ENCODE measurements around the gene SH3PXD2B.

The SH3PXD2B gene

GRCh38 chr5:172478256-172478655 is 23.9 kb upstream of the SH3PXD2B start:
- Histone ChIP-seq H2BK120ac (ENCODE audit: low read depth, low read length) (no peak overlapping the region), H3K4me1 (ENCODE audit: control insufficient read depth, low read depth, low read length) (no peaks in the 10 kb centered on the region), H2BK15ac (replicated peaks; ENCODE audit: low read depth) (no peak overlapping the region), H3K79me2 (ENCODE audit: control insufficient read depth, insufficient read depth, low read length) (no peaks in the 10 kb centered on the region), H3K18ac (ENCODE audit: low read length) (no peak overlapping the region), H3K36me3 (ENCODE audit: control insufficient read depth, insufficient read depth, low read length) (no peaks in the 10 kb centered on the region), H3K4ac (ENCODE audit: low read depth, low read length) (no peak overlapping the region), H3K4me2 (ENCODE audit: low read length) (no peak overlapping the region), H3K9ac (ENCODE audit: low read length) (no peak overlapping the region), H2AK5ac (ENCODE audit: low read length) (no peak overlapping the region), H4K5ac (ENCODE audit: low read length) (no peak overlapping the region), H3K56ac (ENCODE audit: low read length) (no peak overlapping the region), H4K8ac (ENCODE audit: low read depth, low read length) (no peak overlapping the region), H2BK5ac (ENCODE audit: low read length) (no peak overlapping the region), H3K27me3 (ENCODE audit: insufficient read depth, low read length, poor library complexity) (no peaks in the 10 kb centered on the region), H3K4me3 (ENCODE audit: low read length) (no peak overlapping the region), H3K27ac (ENCODE audit: low read depth, low read length) (no peak overlapping the region), H3K23ac (ENCODE audit: low read length) (no peak overlapping the region), H3K79me1 (ENCODE audit: low read length) (no peaks in the 10 kb centered on the region)
- DNase-seq: peak; percentile 71
- no CpG with 5 or more reads among the region's 3 CpGs for WGBS (ENCODE audit: extremely low coverage, insufficient coverage, low lambda C conversion rate)

DNA sequence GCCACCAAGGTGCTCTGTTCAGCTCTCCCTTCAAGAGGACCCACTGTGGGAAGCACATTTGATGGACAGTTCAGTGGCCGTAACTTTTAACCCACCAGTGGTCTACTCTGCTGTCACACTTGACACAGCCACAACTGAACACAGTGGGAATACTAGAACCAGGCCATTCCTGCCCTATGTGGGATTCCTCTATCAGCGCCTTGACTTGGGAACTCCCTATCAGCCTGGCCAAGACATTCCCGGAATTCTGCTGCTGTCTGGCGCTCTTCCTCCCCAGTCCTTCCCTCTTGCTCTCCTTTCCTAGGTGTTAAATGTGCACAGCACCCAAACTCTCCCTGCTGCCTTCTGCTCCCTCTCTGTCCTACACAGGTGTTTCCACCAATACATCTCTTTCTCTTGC is 23.1 kb upstream of the SH3PXD2B start:
- Histone ChIP-seq H2BK15ac (replicated peaks; ENCODE audit: low read depth) (no peak overlapping the region), H3K18ac (ENCODE audit: low read length) (no peak overlapping the region), H3K4me1 (ENCODE audit: control insufficient read depth, low read depth, low read length) (no peaks in the 10 kb centered on the region), H4K8ac (ENCODE audit: low read depth, low read length) (no peak overlapping the region), H3K79me1 (ENCODE audit: low read length) (no peaks in the 10 kb centered on the region), H3K27me3 (ENCODE audit: insufficient read depth, low read length, poor library complexity) (no peaks in the 10 kb centered on the region), H3K27ac (ENCODE audit: low read depth, low read length) (no peak overlapping the region), H3K56ac (ENCODE audit: low read length) (no peak overlapping the region), H3K36me3 (ENCODE audit: control insufficient read depth, insufficient read depth, low read length) (no peaks in the 10 kb centered on the region), H2AK5ac (ENCODE audit: low read length) (no peak overlapping the region), H4K5ac (ENCODE audit: low read length) (no peak overlapping the region), H2BK5ac (ENCODE audit: low read length) (no peak overlapping the region), H3K79me2 (ENCODE audit: control insufficient read depth, insufficient read depth, low read length) (no peaks in the 10 kb centered on the region), H3K4me2 (ENCODE audit: low read length) (no peak overlapping the region), H2BK120ac (ENCODE audit: low read depth, low read length) (no peak overlapping the region), H3K23ac (ENCODE audit: low read length) (no peak overlapping the region), H3K4me3 (ENCODE audit: low read length) (no peak overlapping the region), H3K4ac (ENCODE audit: low read depth, low read length) (no peak overlapping the region), H3K9ac (ENCODE audit: low read length) (no peak overlapping the region)
- WGBS (ENCODE audit: extremely low coverage, insufficient coverage, low lambda C conversion rate): no CpG with 5 or more reads among the region's 4 CpGs
- DNase-seq: peak; percentile 75

GRCh38 chr5:172474293-172474692 is 20.0 kb upstream of the SH3PXD2B start:
- Histone ChIP-seq H3K79me2 (ENCODE audit: control insufficient read depth, insufficient read depth, low read length) (no peaks in the 10 kb centered on the region), H2BK15ac (replicated peaks; ENCODE audit: low read depth) (no peak overlapping the region), H3K4ac (ENCODE audit: low read depth, low read length) (no peak overlapping the region), H2BK120ac (ENCODE audit: low read depth, low read length) (no peak overlapping the region), H4K5ac (ENCODE audit: low read length) (no peak overlapping the region), H3K27me3 (ENCODE audit: insufficient read depth, low read length, poor library complexity) (no peaks in the 10 kb centered on the region), H3K56ac (ENCODE audit: low read length) (no peak overlapping the region), H3K4me3 (ENCODE audit: low read length) (no peak overlapping the region), H3K4me1 (ENCODE audit: control insufficient read depth, low read depth, low read length) (no peaks in the 10 kb centered on the region), H2AK5ac (ENCODE audit: low read length) (no peak overlapping the region), H2BK5ac (ENCODE audit: low read length) (no peak overlapping the region), H3K18ac (ENCODE audit: low read length) (no peak overlapping the region), H3K79me1 (ENCODE audit: low read length) (no peaks in the 10 kb centered on the region), H4K8ac (ENCODE audit: low read depth, low read length) (no peak overlapping the region), H3K27ac (ENCODE audit: low read depth, low read length) (no peak overlapping the region), H3K36me3 (ENCODE audit: control insufficient read depth, insufficient read depth, low read length) (no peaks in the 10 kb centered on the region), H3K4me2 (ENCODE audit: low read length) (no peak overlapping the region), H3K9ac (ENCODE audit: low read length) (no peak overlapping the region), H3K23ac (ENCODE audit: low read length) (no peak overlapping the region)
- WGBS (ENCODE audit: extremely low coverage, insufficient coverage, low lambda C conversion rate): no CpG with 5 or more reads among the region's 7 CpGs
- DNase-seq: no peak

DNA sequence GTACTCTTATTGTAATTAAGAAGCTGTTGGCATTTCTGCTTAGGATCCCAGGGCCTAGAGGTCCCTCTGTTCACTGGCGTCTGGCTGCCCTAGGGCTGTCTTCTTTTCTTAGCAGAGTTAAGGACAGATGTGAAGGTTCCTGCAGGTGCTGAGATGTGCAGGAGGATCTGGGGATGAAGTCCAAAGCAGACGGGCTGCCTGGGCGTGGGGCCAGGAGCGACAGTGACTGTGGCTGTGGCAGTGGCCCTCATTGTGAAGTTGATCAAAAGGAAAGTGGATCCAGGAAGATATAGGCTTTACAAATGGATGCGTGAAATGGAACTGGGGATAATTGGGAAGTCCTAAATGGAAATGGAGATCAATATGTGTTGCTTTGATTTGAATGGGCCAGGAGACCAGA is 19.1 kb upstream of the SH3PXD2B start:
- Histone ChIP-seq H2BK120ac (ENCODE audit: low read depth, low read length) (no peak overlapping the region), H3K4me3 (ENCODE audit: low read length) (no peak overlapping the region), H3K79me2 (ENCODE audit: control insufficient read depth, insufficient read depth, low read length) (no peaks in the 10 kb centered on the region), H3K9ac (ENCODE audit: low read length) (no peak overlapping the region), H2BK15ac (replicated peaks; ENCODE audit: low read depth) (no peak overlapping the region), H3K23ac (ENCODE audit: low read length) (no peak overlapping the region), H4K5ac (ENCODE audit: low read length) (no peak overlapping the region), H3K4ac (ENCODE audit: low read depth, low read length) (no peak overlapping the region), H3K36me3 (ENCODE audit: control insufficient read depth, insufficient read depth, low read length) (no peaks in the 10 kb centered on the region), H3K27ac (ENCODE audit: low read depth, low read length) (no peak overlapping the region), H4K8ac (ENCODE audit: low read depth, low read length) (no peak overlapping the region), H3K27me3 (ENCODE audit: insufficient read depth, low read length, poor library complexity) (no peaks in the 10 kb centered on the region), H3K4me1 (ENCODE audit: control insufficient read depth, low read depth, low read length) (no peaks in the 10 kb centered on the region), H2AK5ac (ENCODE audit: low read length) (no peak overlapping the region), H3K4me2 (ENCODE audit: low read length) (no peak overlapping the region), H3K79me1 (ENCODE audit: low read length) (no peaks in the 10 kb centered on the region), H3K18ac (ENCODE audit: low read length) (no peak overlapping the region), H3K56ac (ENCODE audit: low read length) (no peak overlapping the region), H2BK5ac (ENCODE audit: low read length) (no peak overlapping the region)
- WGBS (ENCODE audit: extremely low coverage, insufficient coverage, low lambda C conversion rate): no CpG with 5 or more reads among the region's 5 CpGs
- DNase-seq: no peak

GRCh38 chr5:172469697-172470096 is 15.4 kb upstream of the SH3PXD2B start:
- no peaks in the 10 kb centered on the region for H3K79me2 ChIP-seq (ENCODE audit: control insufficient read depth, insufficient read depth, low read length)
- H3K4me1 ChIP-seq (ENCODE audit: control insufficient read depth, low read depth, low read length): no peaks in the 10 kb centered on the region
- no peak overlapping the region for H3K4ac ChIP-seq (ENCODE audit: low read depth, low read length)
- no peak overlapping the region for H3K4me3 ChIP-seq (ENCODE audit: low read length)
- H3K36me3 ChIP-seq (ENCODE audit: control insufficient read depth, insufficient read depth, low read length): no peaks in the 10 kb centered on the region
- H3K79me1 ChIP-seq (ENCODE audit: low read length): no peaks in the 10 kb centered on the region
- H3K27ac ChIP-seq (ENCODE audit: low read depth, low read length): no peak overlapping the region
- H3K27me3 ChIP-seq (ENCODE audit: insufficient read depth, low read length, poor library complexity): no peaks in the 10 kb centered on the region
- no peak overlapping the region for H3K23ac ChIP-seq (ENCODE audit: low read length)
- H3K4me2 ChIP-seq (ENCODE audit: low read length): no peak overlapping the region
- H4K5ac ChIP-seq (ENCODE audit: low read length): no peak overlapping the region
- no CpG with 5 or more reads among the region's 7 CpGs for WGBS (ENCODE audit: extremely low coverage, insufficient coverage, low lambda C conversion rate)
- H3K56ac ChIP-seq (ENCODE audit: low read length): no peak overlapping the region
- H3K18ac ChIP-seq (ENCODE audit: low read length): no peak overlapping the region
- H3K9ac ChIP-seq (ENCODE audit: low read length): no peak overlapping the region
- H2BK5ac ChIP-seq (ENCODE audit: low read length): no peak overlapping the region
- H4K8ac ChIP-seq (ENCODE audit: low read depth, low read length): no peak overlapping the region
- DNase-seq: no peak
- no peak overlapping the region for H2AK5ac ChIP-seq (ENCODE audit: low read length)
- H2BK15ac ChIP-seq (replicated peaks; ENCODE audit: low read depth): no peak overlapping the region
- no peak overlapping the region for H2BK120ac ChIP-seq (ENCODE audit: low read depth, low read length)

- Histone ChIP-seq H3K36me3 (ENCODE audit: control insufficient read depth, insufficient read depth, low read length) (no peaks in the 10 kb centered on the region), H2AK5ac (ENCODE audit: low read length) (no peak overlapping the region), H3K79me1 (ENCODE audit: low read length) (no peaks in the 10 kb centered on the region), H4K8ac (ENCODE audit: low read depth, low read length) (no peak overlapping the region), H3K4me2 (ENCODE audit: low read length) (no peak overlapping the region), H3K27me3 (ENCODE audit: insufficient read depth, low read length, poor library complexity) (no peaks in the 10 kb centered on the region), H3K27ac (ENCODE audit: low read depth, low read length) (no peak overlapping the region), H3K4ac (ENCODE audit: low read depth, low read length) (no peak overlapping the region), H3K79me2 (ENCODE audit: control insufficient read depth, insufficient read depth, low read length) (no peaks in the 10 kb centered on the region), H3K56ac (ENCODE audit: low read length) (no peak overlapping the region), H2BK120ac (ENCODE audit: low read depth, low read length) (no peak overlapping the region), H3K23ac (ENCODE audit: low read length) (no peak overlapping the region), H3K4me3 (ENCODE audit: low read length) (no peak overlapping the region), H3K18ac (ENCODE audit: low read length) (no peak overlapping the region), H3K9ac (ENCODE audit: low read length) (no peak overlapping the region), H2BK15ac (replicated peaks; ENCODE audit: low read depth) (no peak overlapping the region), H3K4me1 (ENCODE audit: control insufficient read depth, low read depth, low read length) (no peaks in the 10 kb centered on the region), H4K5ac (ENCODE audit: low read length) (no peak overlapping the region), H2BK5ac (ENCODE audit: low read length) (no peak overlapping the region)
- no CpG with 5 or more reads among the region's 7 CpGs for WGBS (ENCODE audit: extremely low coverage, insufficient coverage, low lambda C conversion rate)
- no peak for DNase-seq
Observed at GRCh38 chr5:172466062-172466461, 11.7 kb upstream of the SH3PXD2B start.
